Esophagus muscularis mucosa (tissue), 4 donors: Measurements from ENCODE around the gene TGM5. TPM values are rescaled to one million over a fixed set of nuclear protein-coding genes. Genes with fewer than 3 reads are reported as not detected.

Experiments used
- DNase-seq: peaks from one replicate; pipeline ENCODE4 v3.0.0-alpha.2; 2017; ENCODE audit errors: extremely low spot score
- H3K27ac ChIP-seq, 4 donors: fragments of 200-600 bp; sonication (generic); replicated peaks in 1 of 4; 1 replicate in 3 of 4; 2 replicates in 1 of 4; pipeline ENCODE4 v1.5.1; 2016 to 2019; ENCODE audit warnings: mild to moderate bottlenecking in 1 of 4
- H3K27me3 ChIP-seq, 4 donors: fragments of 200-600 bp; sonication (generic); one replicate each; pipeline versions ENCODE4 v1.5.1 to v1.6.0; 2016 to 2019
- H3K36me3 ChIP-seq, 4 donors: fragments of 200-600 bp; sonication (generic); one replicate each; pipeline ENCODE4 v1.5.1; 2016 to 2019
- H3K4me1 ChIP-seq, 4 donors: fragments of 200-600 bp; sonication (generic); one replicate each; pipeline ENCODE4 v1.5.1; 2016 to 2019
- H3K4me3 ChIP-seq, 4 donors: fragments of 200-600 bp; sonication (generic); 1 replicate in 2 of 4; 2 replicates in 2 of 4; pipeline ENCODE4 v1.5.1; 2016 to 2019; ENCODE audit warnings: mild to moderate bottlenecking in 4 of 4, moderate library complexity in 1 of 4
- H3K9me3 ChIP-seq, 4 donors: fragments of 200-600 bp; sonication (generic); 1 replicate in 3 of 4; 2 replicates in 1 of 4; pipeline ENCODE4 v1.5.1; 2016 to 2019
- EP300 ChIP-seq: sonication (generic); formaldehyde crosslinking; IDR thresholded peaks from one replicate; pipeline ENCODE4 v1.6.1; 2017; ENCODE audit warnings: antibody characterized with exemption
- POLR2A ChIP-seq: fragments of 450-650 bp; IDR thresholded peaks from one replicate; pipeline ENCODE4 v1.6.1; 2017; ENCODE audit warnings: antibody characterized with exemption, moderate library complexity, mild to moderate bottlenecking, low read depth
- POLR2AphosphoS5 ChIP-seq, 2 donors: sonication (generic); formaldehyde crosslinking; IDR thresholded peaks; one replicate each; pipeline ENCODE4 v1.6.1; 2017; ENCODE audit warnings: antibody characterized with exemption in 2 of 2
- WGBS: methylation state at CpG from one replicate; pipeline ENCODE4 v1.1.5; 2018; 5-methylcytosine and 5-hydroxymethylcytosine counted together
- intact Hi-C: fragments of 100-400 bp; cut with DNase I; formaldehyde crosslinking; loops from one replicate; pipeline ENCODE4 v1.15.1; 2023
- total RNA-seq, 4 donors: library from RNA; depleted of rRNA; stranded (reverse); fragments of >200 nt; gene quantifications; one replicate each; pipeline versions ENCODE4 v1.1.0 to v1.2.1, GENCODE V29; 2016
- TF ChIP-seq, protein P1 (sequence below), 3 experiments: fragments of 200-600 bp in 2 of 3; fragments of 450-650 bp in 1 of 3; sonication (generic) in 2 of 3; IDR thresholded peaks; one replicate each; pipeline ENCODE4 v1.5.1; 2017 to 2019; ENCODE audit warnings: antibody characterized with exemption in 3 of 3, mild to moderate bottlenecking in 2 of 3, moderate library complexity in 1 of 3

TGM5 gene
- total RNA-seq, 4 donors from 2014 or later = under 0.01 to 0.91 (median 0.25) TPM

DNA sequence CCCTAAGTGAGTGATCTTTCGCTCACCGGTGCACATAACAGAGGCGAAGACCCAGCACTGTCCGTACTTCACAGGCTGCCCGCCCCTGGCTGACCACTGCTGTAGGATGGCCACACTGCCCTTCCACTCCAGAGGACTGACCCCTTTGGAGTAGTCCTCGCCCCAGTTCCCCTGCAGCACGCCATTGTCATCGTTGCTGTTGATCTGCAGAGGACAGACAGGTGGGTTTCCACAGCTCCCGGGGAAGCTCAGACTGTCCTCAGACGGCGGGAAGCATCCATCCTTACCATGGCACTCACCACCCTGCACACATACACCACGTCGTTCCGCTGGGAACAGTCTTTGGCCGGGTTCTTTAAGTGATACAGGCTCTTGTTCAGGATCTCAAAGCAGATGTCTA, 20.5 kb upstream of the TGM5 start:
- TF ChIP-seq EP300 = no peak
- no peak for TF ChIP-seq POLR2AphosphoS5 (IDR thresholded peaks at IDR 0.05)
- TF ChIP-seq POLR2A = no peak
- TF ChIP-seq, protein P1, sequence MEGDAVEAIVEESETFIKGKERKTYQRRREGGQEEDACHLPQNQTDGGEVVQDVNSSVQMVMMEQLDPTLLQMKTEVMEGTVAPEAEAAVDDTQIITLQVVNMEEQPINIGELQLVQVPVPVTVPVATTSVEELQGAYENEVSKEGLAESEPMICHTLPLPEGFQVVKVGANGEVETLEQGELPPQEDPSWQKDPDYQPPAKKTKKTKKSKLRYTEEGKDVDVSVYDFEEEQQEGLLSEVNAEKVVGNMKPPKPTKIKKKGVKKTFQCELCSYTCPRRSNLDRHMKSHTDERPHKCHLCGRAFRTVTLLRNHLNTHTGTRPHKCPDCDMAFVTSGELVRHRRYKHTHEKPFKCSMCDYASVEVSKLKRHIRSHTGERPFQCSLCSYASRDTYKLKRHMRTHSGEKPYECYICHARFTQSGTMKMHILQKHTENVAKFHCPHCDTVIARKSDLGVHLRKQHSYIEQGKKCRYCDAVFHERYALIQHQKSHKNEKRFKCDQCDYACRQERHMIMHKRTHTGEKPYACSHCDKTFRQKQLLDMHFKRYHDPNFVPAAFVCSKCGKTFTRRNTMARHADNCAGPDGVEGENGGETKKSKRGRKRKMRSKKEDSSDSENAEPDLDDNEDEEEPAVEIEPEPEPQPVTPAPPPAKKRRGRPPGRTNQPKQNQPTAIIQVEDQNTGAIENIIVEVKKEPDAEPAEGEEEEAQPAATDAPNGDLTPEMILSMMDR (IDR thresholded peaks at IDR 0.05) = no peak
- no peak overlapping the region for H3K4me3 ChIP-seq
- H3K36me3 ChIP-seq = no peaks in the 10 kb centered on the region
- intact Hi-C loops = loop anchor here (5.0 kb wide), 2 partner anchors 65 to 100 kb away; partner anchors contain the start of genes CCNDBP1 and EPB42
- H3K27ac ChIP-seq = no peak overlapping the region
- no peak for DNase-seq
- WGBS = 80% methylated on average over 15 of the region's 15 CpGs
- H3K9me3 ChIP-seq = no peaks in the 10 kb centered on the region
- peaks cover 0 to 3% (median 0%) of the 10 kb centered on the region in 4 donors for H3K4me1 ChIP-seq
- no peaks in the 10 kb centered on the region for H3K27me3 ChIP-seq

DNA sequence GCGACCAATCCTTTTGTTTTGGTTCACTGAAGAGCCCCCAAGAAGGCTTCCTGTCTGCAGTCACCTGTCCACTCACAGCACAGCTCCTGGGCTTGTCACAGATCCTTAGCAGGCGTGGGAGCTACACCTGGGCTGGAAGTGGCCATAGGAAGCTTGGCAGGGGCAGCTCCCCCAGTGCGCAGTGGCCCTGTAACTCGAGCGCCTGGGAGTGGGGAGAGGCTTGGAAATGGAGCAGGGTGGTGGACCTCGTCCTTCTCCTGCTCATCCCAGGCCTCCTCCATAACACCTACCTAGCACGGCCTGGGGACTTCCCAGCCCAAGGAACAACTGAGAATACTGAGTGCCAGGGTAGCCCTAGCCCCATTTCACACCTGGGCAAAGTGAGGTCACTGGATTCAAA, 19.3 kb upstream of the TGM5 start:
- WGBS = 58% methylated on average over 7 of the region's 7 CpGs
- Histone ChIP-seq H3K9me3 (no peaks in the 10 kb centered on the region), H3K36me3 (no peaks in the 10 kb centered on the region), H3K4me1 (peaks cover 0 to 3% (median 0%) of the 10 kb centered on the region in 4 donors), H3K4me3 (no peak overlapping the region), H3K27ac (no peak overlapping the region), H3K27me3 (no peaks in the 10 kb centered on the region)
- TF ChIP-seq, protein P1 (IDR thresholded peaks at IDR 0.05) = no peak
- TF ChIP-seq EP300 (no peak), POLR2AphosphoS5 (IDR thresholded peaks at IDR 0.05) (no peak), POLR2A (no peak)
- intact Hi-C loops = loop anchor here (5.0 kb wide), 2 partner anchors 64 to 99 kb away; partner anchors contain the start of genes CCNDBP1 and EPB42
- DNase-seq = no peak

DNA sequence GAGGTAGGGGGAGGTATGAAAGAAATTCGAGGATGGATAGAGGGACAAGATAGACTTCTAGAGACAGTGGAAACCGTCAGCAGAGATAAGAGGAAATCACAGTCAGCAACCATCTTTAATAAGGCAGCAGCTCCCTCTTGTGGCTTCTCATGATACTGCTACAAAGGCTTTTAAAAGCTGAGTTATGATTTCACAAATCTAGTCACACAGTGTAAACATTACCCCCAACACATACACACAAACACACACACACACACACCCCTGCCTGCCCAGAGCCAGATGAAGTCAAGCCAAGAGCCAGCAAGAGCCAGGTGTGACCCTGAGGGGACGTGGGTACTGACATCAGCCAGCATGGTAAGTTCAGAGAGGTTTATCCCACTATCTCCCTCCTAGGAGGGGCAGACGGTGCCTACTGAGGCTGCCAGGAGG, 18.9 kb upstream of the TGM5 start:
- no peak for DNase-seq
- H3K9me3 ChIP-seq = no peaks in the 10 kb centered on the region
- intact Hi-C loops = loop anchor here (5.0 kb wide), 2 partner anchors 63 to 98 kb away; partner anchors contain the start of genes CCNDBP1 and EPB42
- TF ChIP-seq EP300 = no peak
- TF ChIP-seq, protein P1 (IDR thresholded peaks at IDR 0.05) = peak; percentile 76 to 90 (median 83)
- 13% methylated on average over 4 of the region's 4 CpGs for WGBS
- no peak overlapping the region for H3K27ac ChIP-seq
- no peak overlapping the region for H3K4me3 ChIP-seq
- peaks cover 0 to 3% (median 0%) of the 10 kb centered on the region in 4 donors for H3K4me1 ChIP-seq
- no peaks in the 10 kb centered on the region for H3K27me3 ChIP-seq
- H3K36me3 ChIP-seq = no peaks in the 10 kb centered on the region

DNA sequence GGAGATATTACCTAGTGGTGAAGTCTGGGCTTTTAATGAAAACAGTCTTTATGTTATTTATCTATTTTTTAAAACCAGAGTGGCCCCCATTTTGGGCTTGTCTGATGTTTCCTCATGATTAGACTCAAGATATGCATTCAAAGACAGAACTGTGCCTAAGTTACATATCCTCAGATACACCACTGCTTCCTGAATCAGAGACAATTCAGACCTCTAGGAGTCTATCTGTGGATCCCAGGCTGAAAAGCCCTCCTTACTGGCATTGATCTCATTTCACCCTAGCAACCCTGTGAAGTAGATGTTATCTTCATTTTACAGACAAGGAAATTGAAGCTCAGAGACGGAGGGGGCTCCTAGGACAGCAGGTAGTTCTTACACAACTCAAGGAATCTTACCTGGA, 16.8 kb upstream of the TGM5 start:
- H3K27ac ChIP-seq = no peak overlapping the region
- no peak for DNase-seq
- H3K4me1 ChIP-seq = peaks cover 0 to 3% (median 0%) of the 10 kb centered on the region in 4 donors
- intact Hi-C loops = no loop called here
- WGBS = 83% methylated on average over 1 of the region's 1 CpG
- H3K27me3 ChIP-seq = peaks cover 0 to 15% (median 0%) of the 10 kb centered on the region in 4 donors
- H3K36me3 ChIP-seq = no peaks in the 10 kb centered on the region
- TF ChIP-seq EP300 (no peak), POLR2AphosphoS5 (IDR thresholded peaks at IDR 0.05) (no peak)
- TF ChIP-seq, protein P1 (IDR thresholded peaks at IDR 0.05) = no peak
- H3K4me3 ChIP-seq = no peak overlapping the region
- H3K9me3 ChIP-seq = no peaks in the 10 kb centered on the region
